IMR-90 (cell line): ENCODE results near the gene PRKAG2. TPM values are rescaled to one million over a fixed set of nuclear protein-coding genes. Genes with fewer than 3 reads are reported as not detected.

Experiments used
- ATAC-seq: fragments of 200-7000 bp; cut with Tn5 transposase; 2 replicates; pipeline ENCODE4 v1.9.1; 2020; ENCODE audit warnings: low read depth, mild to moderate bottlenecking, moderate library complexity
- BruUV-seq: library from RNA; stranded (reverse); fragments of 400-500 nt; replicated peaks from 2 replicates; lab custom pipeline; 2021; lab: Mats Ljungman, UMichigan
- CTCF ChIA-PET: fragments of 300-600 bp; formaldehyde crosslinking; extraction: SDS; loops from one replicate; lab custom pipeline; 2021; ENCODE audit warnings: antibody characterized with exemption; lab: Yijun Ruan, JAX
- POLR2A ChIA-PET: fragments of 300-600 bp; sonication (Branson Sonifier 250); formaldehyde crosslinking; loops from one replicate; lab custom pipeline; 2022; ENCODE audit warnings: antibody characterized with exemption; ENCODE audit not compliant: unreplicated experiment; lab: Charles Lee
- DNase-seq: peaks from one replicate; pipeline ENCODE4 v3.0.0; 2013
- H2AFZ ChIP-seq: replicated peaks from 2 replicates; pipeline ENCODE3; 2013; ENCODE audit warnings: low read length, mild to moderate bottlenecking; ENCODE audit not compliant: poor library complexity
- H2AK5ac ChIP-seq: 2 replicates; pipeline ENCODE4 v1.6.1; 2013; ENCODE audit warnings: low read depth, low read length, inconsistent platforms
- H2AK9ac ChIP-seq: replicated peaks from 2 replicates; pipeline ENCODE3; 2013; ENCODE audit warnings: mild to moderate bottlenecking, low read depth, low read length, moderate library complexity; ENCODE audit not compliant: poor library complexity
- H2BK120ac ChIP-seq: 2 replicates; pipeline ENCODE4 v1.6.1; 2013; ENCODE audit warnings: low read depth, low read length, inconsistent platforms
- H2BK15ac ChIP-seq: 3 replicates; pipeline ENCODE4 v1.6.1; 2013; ENCODE audit warnings: low read depth, low read length, inconsistent platforms
- H2BK20ac ChIP-seq: 2 replicates; pipeline ENCODE4 v1.6.1; 2013; ENCODE audit warnings: low read depth, mild to moderate bottlenecking, inconsistent platforms, low read length, moderate library complexity
- H2BK5ac ChIP-seq: 2 replicates; pipeline ENCODE4 v1.6.1; 2013; ENCODE audit warnings: mild to moderate bottlenecking, low read depth, low read length, inconsistent platforms; ENCODE audit not compliant: poor library complexity, severe bottlenecking
- H3K14ac ChIP-seq: replicated peaks from 2 replicates; pipeline ENCODE4 v1.6.1; 2013; ENCODE audit warnings: low read depth, low read length, inconsistent platforms
- H3K18ac ChIP-seq: 2 replicates; pipeline ENCODE4 v1.6.1; 2013; ENCODE audit warnings: low read depth, low read length, control low read depth
- H3K23ac ChIP-seq: 2 replicates; pipeline ENCODE4 v1.6.1; 2013; ENCODE audit warnings: low read depth, low read length, inconsistent platforms
- H3K27ac ChIP-seq: 2 replicates; pipeline ENCODE4 v1.5.1; 2013; ENCODE audit warnings: mild to moderate bottlenecking, control low read depth, low read length; ENCODE audit not compliant: insufficient read depth
- H3K27me3 ChIP-seq: 2 replicates; pipeline ENCODE4 v1.6.1; 2013; ENCODE audit warnings: low read length; ENCODE audit not compliant: control insufficient read depth, insufficient read depth
- H3K36me3 ChIP-seq: 2 replicates; pipeline ENCODE4 v1.6.1; 2013; ENCODE audit warnings: low read length, mixed read lengths; ENCODE audit not compliant: control insufficient read depth, insufficient read depth
- H3K4ac ChIP-seq: 2 replicates; pipeline ENCODE4 v1.6.1; 2013; ENCODE audit warnings: low read depth, low read length, inconsistent platforms
- H3K4me1 ChIP-seq: 2 replicates; pipeline ENCODE4 v1.6.1; 2013; ENCODE audit warnings: low read length, mixed read lengths; ENCODE audit not compliant: control insufficient read depth, insufficient read depth
- H3K4me2 ChIP-seq: 2 replicates; pipeline ENCODE4 v1.6.1; 2013; ENCODE audit warnings: low read depth, mild to moderate bottlenecking, control low read depth, low read length, moderate library complexity
- H3K4me3 ChIP-seq: 2 replicates; pipeline ENCODE4 v1.5.1; 2013; ENCODE audit warnings: low read depth, mild to moderate bottlenecking, control low read depth, low read length, moderate library complexity; ENCODE audit not compliant: insufficient read depth
- H3K56ac ChIP-seq: 2 replicates; pipeline ENCODE4 v1.6.1; 2013; ENCODE audit warnings: low read length, inconsistent platforms; ENCODE audit not compliant: insufficient read depth; ENCODE audit errors: extremely low read depth
- H3K79me1 ChIP-seq, 2 experiments: 2 replicates each; pipeline ENCODE4 v1.6.1; 2013; ENCODE audit warnings: low read length in 2 of 2, inconsistent platforms in 1 of 2, low read depth in 1 of 2
- H3K9ac ChIP-seq: 2 replicates; pipeline ENCODE4 v1.6.1; 2013; ENCODE audit warnings: low read depth, low read length, control low read depth
- H3K9me1 ChIP-seq: 2 replicates; pipeline ENCODE4 v1.6.1; 2013; ENCODE audit warnings: low read length, inconsistent platforms; ENCODE audit not compliant: insufficient read depth
- H3K9me3 ChIP-seq: 2 replicates; pipeline ENCODE4 v1.6.1; 2013; ENCODE audit warnings: low read length; ENCODE audit not compliant: control insufficient read depth, insufficient read depth
- H4K20me1 ChIP-seq: 2 replicates; pipeline ENCODE4 v1.6.1; 2013; ENCODE audit warnings: low read length, inconsistent platforms; ENCODE audit not compliant: insufficient read depth
- H4K5ac ChIP-seq: 2 replicates; pipeline ENCODE4 v1.6.1; 2013; ENCODE audit warnings: mild to moderate bottlenecking, low read depth, low read length, control low read depth
- H4K8ac ChIP-seq, 2 experiments: 2 replicates each; pipeline ENCODE4 v1.6.1; 2013; ENCODE audit warnings: low read depth in 2 of 2, low read length in 2 of 2, control low read depth in 1 of 2, inconsistent platforms in 1 of 2
- H4K91ac ChIP-seq: 2 replicates; pipeline ENCODE4 v1.6.1; 2013; ENCODE audit warnings: low read depth, low read length, inconsistent platforms; ENCODE audit not compliant: insufficient read depth
- BHLHE40 ChIP-seq: fragments of 150-350 bp; IDR thresholded peaks from 2 replicates; pipeline ENCODE4 v1.6.1; 2016; ENCODE audit warnings: mild to moderate bottlenecking, low read depth, low read length
- CEBPB ChIP-seq: IDR thresholded peaks from 2 replicates; pipeline ENCODE4 v1.6.1; 2012; ENCODE audit warnings: low read depth, low read length, improper control_type of control experiment
- CHD1 ChIP-seq: IDR thresholded peaks from 2 replicates; pipeline ENCODE4 v1.6.1; 2012; ENCODE audit warnings: low read depth, low read length, improper control_type of control experiment
- CTCF ChIP-seq: conservative IDR thresholded peaks from 2 replicates; pipeline ENCODE4 v1.5.1; 2012; ENCODE audit warnings: mild to moderate bottlenecking, low read depth, low read length, improper control_type of control experiment
- ELK1 ChIP-seq: fragments of 150-350 bp; IDR thresholded peaks from 2 replicates; pipeline ENCODE4 v1.6.1; 2016; ENCODE audit warnings: low read depth, mild to moderate bottlenecking, low read length, moderate library complexity, borderline replicate concordance
- FOS ChIP-seq: fragments of 150-350 bp; IDR thresholded peaks from 2 replicates; pipeline ENCODE4 v1.6.1; 2016; ENCODE audit warnings: low read depth, low read length
- MAFK ChIP-seq: IDR thresholded peaks from 2 replicates; pipeline ENCODE4 v1.6.1; 2012; ENCODE audit warnings: low read depth, low read length, improper control_type of control experiment
- MAZ ChIP-seq: IDR thresholded peaks from 2 replicates; pipeline ENCODE4 v1.6.1; 2012; ENCODE audit warnings: low read depth, mild to moderate bottlenecking, low read length, improper control_type of control experiment, moderate library complexity, borderline replicate concordance
- MXI1 ChIP-seq: IDR thresholded peaks from 2 replicates; pipeline ENCODE4 v1.6.1; 2012; ENCODE audit warnings: low read depth, mild to moderate bottlenecking, low read length, moderate library complexity, borderline replicate concordance
- NFE2L2 ChIP-seq: fragments of 150-350 bp; IDR thresholded peaks from 2 replicates; pipeline ENCODE4 v1.6.1; 2016; ENCODE audit warnings: low read depth, mild to moderate bottlenecking, low read length
- POLR2A ChIP-seq: IDR thresholded peaks from 2 replicates; pipeline ENCODE4 v1.6.1; 2012; ENCODE audit warnings: mild to moderate bottlenecking, low read depth, low read length
- RAD21 ChIP-seq: IDR thresholded peaks from 2 replicates; pipeline ENCODE4 v1.6.1; 2012; ENCODE audit warnings: low read length, improper control_type of control experiment
- RCOR1 ChIP-seq: IDR thresholded peaks from 2 replicates; pipeline ENCODE4 v1.6.1; 2012; ENCODE audit warnings: mild to moderate bottlenecking, low read length, improper control_type of control experiment; ENCODE audit not compliant: insufficient replicate concordance
- RFX5 ChIP-seq: IDR thresholded peaks from 2 replicates; pipeline ENCODE4 v1.8.0; 2012; ENCODE audit warnings: low read depth, mild to moderate bottlenecking, low read length, moderate library complexity
- SMC3 ChIP-seq: fragments of 150-350 bp; IDR thresholded peaks from 2 replicates; pipeline ENCODE4 v1.6.1; 2016; ENCODE audit warnings: low read depth, mild to moderate bottlenecking, antibody characterized with exemption, low read length, moderate library complexity
- USF2 ChIP-seq: fragments of 150-350 bp; IDR thresholded peaks from 2 replicates; pipeline ENCODE4 v1.6.1; 2017; ENCODE audit warnings: mild to moderate bottlenecking, antibody characterized with exemption, low read length, low read depth
- WGBS, 2 experiments: methylation state at CpG; one replicate each; pipeline versions ENCODE4 v1.1.5 to v1.1.7; 2013; ENCODE audit warnings: missing lambda C conversion rate in 2 of 2; ENCODE audit not compliant: insufficient read length in 1 of 2; ENCODE audit errors: extremely low coverage in 2 of 2; 5-methylcytosine and 5-hydroxymethylcytosine counted together
- dilution Hi-C: fragments of 300-500 bp; cut with HindIII; formaldehyde crosslinking; loops from one replicate; pipeline ENCODE4 v1.14.3; 2018; ENCODE audit warnings: low sequenced_read_pairs; ENCODE audit not compliant: unreplicated experiment
- in situ Hi-C: fragments of 300-500 bp; cut with MboI; formaldehyde crosslinking; loops from 3 replicates; pipeline ENCODE4 v1.14.3; 2019; ENCODE audit warnings: low sequenced_read_pairs, inconsistent platforms, mixed read lengths
- intact Hi-C: fragments of 100-400 bp; cut with micrococcal nuclease; formaldehyde crosslinking; loops from 2 replicates; pipeline ENCODE4 v1.10.0; 2022
- polyA plus RNA-seq, 3 experiments: library from polyadenylated mRNA; depleted of rRNA; stranded (reverse); fragments of >200 nt; gene quantifications; 2 replicates each; pipeline ENCODE4 v1.2.3, GENCODE V29; 2012; ENCODE audit warnings: low replicate concordance in 1 of 3
- total RNA-seq: library from RNA; depleted of rRNA; stranded (reverse); fragments of >200 nt; gene quantifications from 2 replicates; pipeline ENCODE4 v1.2.3, GENCODE V29; 2012

The PRKAG2 gene
- total and polyA plus RNA-seq, 2 of the 4 experiments (the other 2 are of a cell fraction), result 15.4 to 21.6 TPM

DNA sequence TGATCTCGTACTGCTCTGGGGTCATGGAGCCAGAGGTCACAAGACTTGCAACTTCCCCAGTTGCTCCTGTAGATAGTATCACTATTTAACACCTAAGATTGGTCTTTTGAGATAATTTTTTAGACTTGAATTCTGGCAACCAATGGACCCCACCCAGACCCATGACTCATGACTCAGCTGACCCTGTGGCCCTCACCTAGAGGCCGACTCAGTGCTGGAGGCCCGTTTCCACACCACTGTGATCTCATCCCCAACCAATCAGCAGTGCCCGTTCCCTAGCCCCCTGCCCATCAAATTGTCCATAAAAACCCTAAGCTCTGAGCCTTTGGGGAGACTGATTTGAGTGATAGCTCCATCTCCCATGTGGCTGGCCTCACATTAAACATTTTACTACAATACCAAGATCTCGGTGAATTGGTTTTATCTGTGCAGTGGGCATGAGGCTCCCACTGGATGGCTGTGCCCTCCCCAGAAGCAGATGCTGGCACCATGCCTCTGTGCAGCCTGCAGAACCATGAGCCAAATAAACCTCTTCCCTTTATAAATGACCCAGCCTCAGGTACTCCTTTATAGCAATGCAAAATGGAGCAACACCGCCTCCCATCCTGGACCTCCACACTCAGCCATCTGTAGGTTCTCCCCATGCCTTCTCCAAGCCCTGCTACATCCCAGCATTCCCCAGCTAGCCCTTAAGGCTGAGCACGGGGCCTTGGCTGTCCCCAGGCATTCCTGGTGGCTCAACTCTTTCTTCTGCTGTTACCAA is 98.8 kb downstream of the PRKAG2 start:
- Histone ChIP-seq H4K5ac (no peak overlapping the region), H2AK5ac (no peak overlapping the region), H3K27ac (no peak overlapping the region), H3K36me3 (no peaks in the 10 kb centered on the region), H4K20me1 (no peaks in the 10 kb centered on the region), H2AK9ac (no peak overlapping the region), H2BK15ac (no peak overlapping the region), H2BK120ac (no peak overlapping the region), H3K4me2 (no peak overlapping the region), H3K14ac (no peak overlapping the region), H3K4me3 (no peak overlapping the region), H3K4me1 (no peaks in the 10 kb centered on the region), H3K9ac (no peak overlapping the region), H4K91ac (no peak overlapping the region), H3K23ac (no peak overlapping the region), H3K4ac (no peak overlapping the region), H3K56ac (no peak overlapping the region), H4K8ac (no peak overlapping the region), H3K79me1 (no peaks in the 10 kb centered on the region), H3K27me3 (peaks cover 65% of the 10 kb centered on the region), H3K18ac (no peak overlapping the region), H2AFZ (no peak overlapping the region), H3K9me1 (0 out of 2 replicates have a peak, but pooled peaks cover 3% of the 10 kb centered on the region), H3K9me3 (peaks cover 10% of the 10 kb centered on the region), H2BK5ac (no peak overlapping the region), H2BK20ac (no peak overlapping the region)
- POLR2A ChIA-PET, result no interaction called here
- intact Hi-C loops, result no loop called here
- dilution Hi-C loops, result no loop called here
- CTCF ChIA-PET, result no interaction called here
- in situ Hi-C loops, result no loop called here
- 80% methylated on average over 1 of the region's 7 CpGs; no CpG with 5 or more reads in 1 of the 2 experiments for WGBS, 2 experiments
- BruUV-seq, result no TSS peak
- TF ChIP-seq MAFK (no peak), MXI1 (no peak), CHD1 (no peak), SMC3 (no peak), RAD21 (no peak), USF2 (no peak), POLR2A (no peak), RFX5 (no peak), CEBPB (no peak), ELK1 (no peak), CTCF (no peak), FOS (no peak), MAZ (no peak), NFE2L2 (no peak), BHLHE40 (no peak), RCOR1 (no peak)
- ATAC-seq (no peak), DNase-seq (no peak)
